H1 (cell line): Measurements from ENCODE around the gene LBX2.

ENCODE experiments used
- BCL11A ChIP-seq, 2 experiments: IDR thresholded peaks; one replicate each; pipeline ENCODE4 v1.6.1; 2011; ENCODE audit warnings: low read depth in 2 of 2, low read length in 2 of 2, mild to moderate bottlenecking in 2 of 2
- CHD2 ChIP-seq: IDR thresholded peaks from 2 replicates; pipeline ENCODE4 v1.6.1; 2012; ENCODE audit warnings: low read length, improper control_type of control experiment
- CREB1 ChIP-seq: IDR thresholded peaks from 2 replicates; pipeline ENCODE4 v1.6.1; 2012; ENCODE audit warnings: inconsistent platforms
- CTCF ChIP-seq, 3 experiments: IDR thresholded peaks; 1 replicate in 2 of 3; 2 replicates in 1 of 3; pipeline versions ENCODE4 v1.5.1 to v1.6.1; 2011; ENCODE audit warnings: low read length in 3 of 3, mild to moderate bottlenecking in 3 of 3, inconsistent platforms in 2 of 3, low read depth in 1 of 3, moderate library complexity in 1 of 3; ENCODE audit not compliant: insufficient read depth in 1 of 3; ENCODE audit errors: control extremely low read depth in 1 of 3
- EP300 ChIP-seq, 2 experiments: IDR thresholded peaks; 1 replicate in 1 of 2; 2 replicates in 1 of 2; pipeline ENCODE4 v1.6.1; 2011 to 2012; ENCODE audit warnings: low read depth in 2 of 2, low read length in 2 of 2, mild to moderate bottlenecking in 2 of 2, borderline replicate concordance in 1 of 2, inconsistent platforms in 1 of 2, moderate library complexity in 1 of 2
- FOSL1 ChIP-seq: IDR thresholded peaks from 2 replicates; pipeline ENCODE4 v1.6.1; 2011; ENCODE audit warnings: mild to moderate bottlenecking, low read depth, low read length, moderate library complexity; ENCODE audit not compliant: insufficient read depth
- KDM1A ChIP-seq: fragments of 200-600, 300-600 bp; sonication (generic); IDR thresholded peaks from 2 replicates; pipeline ENCODE4 v1.7.1; 2016; ENCODE audit warnings: mild to moderate bottlenecking, low read length, borderline replicate concordance
- POLR2A ChIP-seq, 2 experiments: IDR thresholded peaks; 1 replicate in 1 of 2; 2 replicates in 1 of 2; pipeline ENCODE4 v1.6.1; 2011; ENCODE audit warnings: low read depth in 2 of 2, low read length in 2 of 2, mild to moderate bottlenecking in 2 of 2; ENCODE audit errors: control extremely low read depth in 1 of 2
- RFX5 ChIP-seq: IDR thresholded peaks from 2 replicates; pipeline ENCODE4 v1.6.1; 2011; ENCODE audit warnings: low read depth, low read length, improper control_type of control experiment, borderline replicate concordance
- TAF1 ChIP-seq: IDR thresholded peaks from 2 replicates; pipeline ENCODE4 v1.6.1; 2011; ENCODE audit warnings: mild to moderate bottlenecking, low read depth, low read length
- TEAD4 ChIP-seq: IDR thresholded peaks from 2 replicates; pipeline ENCODE4 v1.6.1; 2012; ENCODE audit warnings: low read depth, low read length, inconsistent platforms, mixed read lengths
- USF2 ChIP-seq: IDR thresholded peaks from 2 replicates; pipeline ENCODE4 v1.6.1; 2011; ENCODE audit warnings: low read length, improper control_type of control experiment

GRCh38 chr2:74507926-74508520 lies 8.6 kb upstream of the LBX2 start:
- no peak for TF ChIP-seq EP300 (IDR thresholded peaks at IDR 0.05; ENCODE audit: borderline replicate concordance in 1 of 2, low read depth in 2 of 2, low read length in 2 of 2)
- TF ChIP-seq USF2, result no peak
- no peak for TF ChIP-seq CTCF (IDR thresholded peaks at IDR 0.05; ENCODE audit: control extremely low read depth in 1 of 3, insufficient read depth in 1 of 3, low read depth in 1 of 3, low read length in 3 of 3)
- no peak for TF ChIP-seq TEAD4
- TF ChIP-seq CREB1, result 0 out of 2 replicates have a peak, but pooled peaks have one; percentile 3
- no peak; the same call in 1 of the 2 replicates for TF ChIP-seq TAF1
- no peak for TF ChIP-seq FOSL1
- no peak for TF ChIP-seq POLR2A (IDR thresholded peaks at IDR 0.05; ENCODE audit: control extremely low read depth in 1 of 2, low read depth in 2 of 2, low read length in 2 of 2)
- no peak for TF ChIP-seq CHD2
- no peak for TF ChIP-seq BCL11A (IDR thresholded peaks at IDR 0.05; ENCODE audit: low read depth in 2 of 2, low read length in 2 of 2)
- TF ChIP-seq KDM1A, result peak; percentile 30; the same call in 1 of the 2 replicates
- TF ChIP-seq RFX5, result no peak
